Keratinocyte (primary cell): ENCODE data around the gene FCMR.

Source experiments
- CTCF ChIP-seq, 3 experiments: IDR thresholded peaks in 1 of 3; conservative IDR thresholded peaks in 1 of 3; optimal IDR thresholded peaks in 1 of 3; 2 replicates in 2 of 3; 3 replicates in 1 of 3; pipeline versions ENCODE3 to v1.5.1; 2011; ENCODE audit warnings: low read length in 3 of 3, mild to moderate bottlenecking in 3 of 3, moderate library complexity in 2 of 3, control low read depth in 1 of 3, inconsistent platforms in 1 of 3; ENCODE audit not compliant: insufficient read depth in 2 of 3; ENCODE audit errors: extremely low read depth in 1 of 3
- EZH2 ChIP-seq: IDR thresholded peaks from one replicate; pipeline ENCODE4 v1.6.1; 2012; ENCODE audit warnings: inconsistent platforms, mild to moderate bottlenecking, low read length, moderate library complexity

DNA sequence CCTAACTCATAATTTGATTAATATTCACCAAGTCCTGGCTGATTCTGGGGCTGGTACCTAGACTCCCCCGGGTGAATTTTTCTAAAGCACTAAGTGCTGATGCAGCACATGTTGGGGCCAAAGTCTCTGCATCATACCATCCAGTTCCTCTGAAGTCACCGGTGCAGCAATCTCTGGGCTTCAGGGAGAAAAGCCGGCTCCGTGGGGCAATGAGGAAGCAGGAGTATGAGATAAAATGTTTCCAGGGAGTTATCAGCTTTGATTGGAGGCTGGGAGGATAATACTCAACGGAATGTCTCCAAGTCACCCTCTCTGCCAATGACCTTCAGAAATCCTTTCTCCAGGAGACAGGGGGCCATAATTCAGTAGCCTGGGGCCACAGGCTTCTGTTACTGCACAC is 47.3 kb upstream of the FCMR start:
- no peak for TF ChIP-seq CTCF (optimal IDR thresholded peaks at IDR 0.05 in 1 of 3, IDR thresholded peaks at IDR 0.05 in 1 of 3, conservative IDR thresholded peaks at IDR 0.05 in 1 of 3; ENCODE audit: extremely low read depth in 1 of 3, insufficient read depth in 2 of 3, low read length in 3 of 3)
- TF ChIP-seq EZH2: no peak
